Measurements from ENCODE around the gene FZD10.

DNA sequence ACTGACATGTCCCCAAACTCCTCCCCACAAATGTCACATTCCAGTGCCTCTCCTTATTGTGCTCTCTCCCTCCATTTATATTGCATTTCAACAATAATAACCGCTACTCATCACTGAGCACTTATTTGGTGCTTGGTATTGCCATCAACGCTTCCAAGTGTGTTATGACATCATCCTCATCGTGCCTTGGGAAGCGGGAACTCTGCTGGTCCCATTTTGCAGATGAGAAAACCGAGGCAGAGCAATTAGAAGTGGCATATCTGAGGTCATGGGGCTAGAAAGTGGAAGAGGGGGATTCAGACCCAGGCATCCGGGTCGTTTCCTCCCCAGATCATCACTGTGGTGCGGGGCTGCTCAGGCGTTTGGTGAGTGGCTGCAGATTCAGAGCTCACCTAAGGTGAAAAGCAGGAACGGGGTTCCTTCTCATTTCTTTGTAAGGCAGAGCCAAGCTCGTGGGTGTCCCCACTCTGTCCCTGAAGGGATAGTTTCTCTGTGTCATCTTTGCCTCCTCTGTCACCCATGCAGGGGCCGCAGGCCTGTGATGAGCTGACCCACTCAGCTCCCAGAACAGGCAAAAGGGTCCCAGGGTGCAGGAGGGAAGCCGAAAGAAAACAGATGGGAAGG, 5.5 kb upstream of the FZD10 start:
- TF ChIP-seq, protein P1, sequence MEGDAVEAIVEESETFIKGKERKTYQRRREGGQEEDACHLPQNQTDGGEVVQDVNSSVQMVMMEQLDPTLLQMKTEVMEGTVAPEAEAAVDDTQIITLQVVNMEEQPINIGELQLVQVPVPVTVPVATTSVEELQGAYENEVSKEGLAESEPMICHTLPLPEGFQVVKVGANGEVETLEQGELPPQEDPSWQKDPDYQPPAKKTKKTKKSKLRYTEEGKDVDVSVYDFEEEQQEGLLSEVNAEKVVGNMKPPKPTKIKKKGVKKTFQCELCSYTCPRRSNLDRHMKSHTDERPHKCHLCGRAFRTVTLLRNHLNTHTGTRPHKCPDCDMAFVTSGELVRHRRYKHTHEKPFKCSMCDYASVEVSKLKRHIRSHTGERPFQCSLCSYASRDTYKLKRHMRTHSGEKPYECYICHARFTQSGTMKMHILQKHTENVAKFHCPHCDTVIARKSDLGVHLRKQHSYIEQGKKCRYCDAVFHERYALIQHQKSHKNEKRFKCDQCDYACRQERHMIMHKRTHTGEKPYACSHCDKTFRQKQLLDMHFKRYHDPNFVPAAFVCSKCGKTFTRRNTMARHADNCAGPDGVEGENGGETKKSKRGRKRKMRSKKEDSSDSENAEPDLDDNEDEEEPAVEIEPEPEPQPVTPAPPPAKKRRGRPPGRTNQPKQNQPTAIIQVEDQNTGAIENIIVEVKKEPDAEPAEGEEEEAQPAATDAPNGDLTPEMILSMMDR (IDR thresholded peaks at IDR 0.05) = no peak
- TF ChIP-seq POLR2A (IDR thresholded peaks at IDR 0.05) = no peak

Data from thyroid gland (tissue), 4 donors.